PFSK-1 (cell line): ENCODE results near the gene MAPK7.

ENCODE experiments used
- POLR2AphosphoS5 ChIP-seq: IDR thresholded peaks from 2 replicates; pipeline ENCODE4 v1.6.1; 2012; ENCODE audit warnings: low read depth, mild to moderate bottlenecking, control low read depth, low read length, moderate library complexity
- REST ChIP-seq, 2 experiments: IDR thresholded peaks; 2 replicates each; pipeline versions ENCODE4 v1.6.1 to v1.8.0; 2011 to 2012; ENCODE audit warnings: low read depth in 2 of 2, low read length in 2 of 2, control low read depth in 1 of 2, inconsistent platforms in 1 of 2, mild to moderate bottlenecking in 1 of 2, moderate library complexity in 1 of 2; ENCODE audit not compliant: insufficient read depth in 1 of 2

- TF ChIP-seq POLR2AphosphoS5: no peak
- TF ChIP-seq REST (IDR thresholded peaks at IDR 0.05; ENCODE audit: insufficient read depth in 1 of 2, low read depth in 2 of 2, low read length in 2 of 2): no peak
Observed at GRCh38 chr17:19372866-19373504, 5.3 kb upstream of the MAPK7 start.
